GM19438 (cell line): Measurements from ENCODE around the gene ZNF625.

ENCODE experiments used
- ATAC-seq: cut with Tn5 transposase; IDR thresholded peaks from one replicate; pipeline ENCODE4 v1.9.1; 2021; ENCODE audit warnings: low read depth; ENCODE audit not compliant: unreplicated experiment

ZNF625 gene

DNA sequence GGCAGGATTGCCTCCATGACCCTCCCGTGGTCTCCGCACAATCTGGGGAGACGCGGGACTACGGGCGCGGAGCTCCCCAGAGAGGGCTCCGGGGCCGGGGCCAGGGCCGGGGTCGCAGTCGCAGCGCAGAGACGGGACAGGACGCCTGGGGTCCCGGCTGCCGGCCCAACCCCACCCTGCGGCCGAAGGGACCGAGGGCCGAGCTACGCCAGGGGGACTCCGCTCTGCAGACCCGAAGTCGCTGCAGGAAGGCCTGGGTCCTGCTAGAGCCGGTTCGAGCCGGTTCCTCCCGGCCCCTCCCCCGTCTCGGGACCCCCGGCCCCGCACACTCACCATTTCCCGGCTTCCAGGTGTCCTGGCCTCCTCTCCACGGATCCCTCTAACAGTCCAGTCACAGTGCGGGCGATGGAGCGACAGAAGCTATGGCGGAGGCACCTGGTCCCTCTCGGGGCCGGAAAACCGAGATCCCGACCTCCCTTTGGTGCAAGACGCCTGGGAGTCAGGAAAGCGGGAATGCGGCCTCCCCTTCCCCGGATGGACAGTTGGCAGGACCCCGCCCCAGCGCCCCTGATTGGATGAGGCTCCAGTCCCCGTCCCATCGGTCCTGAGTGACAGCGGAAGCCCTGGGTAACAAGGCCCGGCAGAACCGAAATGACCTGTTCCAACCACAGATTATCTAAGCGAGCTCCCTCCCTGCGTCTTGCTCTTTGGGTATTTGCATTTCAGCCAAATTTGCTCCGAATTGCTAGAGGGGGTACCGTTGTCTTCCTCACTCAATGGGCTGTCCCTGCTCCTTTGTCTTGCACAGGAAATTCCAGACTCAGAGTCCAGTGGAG lies at the start of gene ZNF625:
TSS of gene ZNF625 (minus strand) at position 512 of the 836 bp plus-strand sequence. CDS start at position 336, 176 bp downstream.
- no peak for ATAC-seq

DNA sequence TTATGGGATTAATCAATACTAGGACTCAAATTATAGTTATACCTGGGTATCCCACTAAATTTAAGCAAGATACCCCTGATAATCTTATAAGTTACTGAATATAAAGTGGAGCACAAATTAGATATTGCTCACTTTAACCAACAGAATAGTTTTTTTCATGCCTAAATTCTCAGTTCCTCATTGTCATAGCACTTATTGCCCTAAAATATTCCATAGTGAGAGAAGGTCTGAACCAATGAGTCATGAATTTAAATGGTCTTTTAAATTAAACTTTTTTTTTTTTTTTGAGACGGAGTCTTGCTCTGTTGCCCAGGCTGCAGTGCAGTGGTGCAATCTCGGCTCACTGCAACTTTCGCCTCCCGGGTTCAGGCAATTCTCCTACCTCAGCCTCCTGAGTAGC lies 48.8 kb upstream of the ZNF625 start:
- ATAC-seq: no peak

DNA sequence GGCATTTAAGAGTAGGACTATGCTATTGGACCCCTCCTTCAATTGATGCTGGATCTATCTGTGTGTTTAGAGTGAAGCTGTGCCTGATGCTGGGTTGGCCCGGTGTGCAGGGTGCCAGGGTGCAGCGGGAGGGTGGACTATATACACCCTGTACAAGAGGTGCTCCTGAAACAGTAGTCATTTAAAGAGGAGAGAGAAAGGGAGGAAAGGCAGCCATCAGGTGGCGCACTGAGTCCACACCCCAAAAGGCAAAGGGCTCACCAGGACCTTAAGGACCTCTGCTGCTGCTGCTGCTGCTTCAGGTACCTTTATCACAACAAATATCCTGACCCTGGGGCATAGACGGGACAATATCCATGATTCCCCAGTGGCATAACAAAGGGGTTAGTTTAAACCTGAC lies 45.7 kb upstream of the ZNF625 start:
- ATAC-seq: no peak

DNA sequence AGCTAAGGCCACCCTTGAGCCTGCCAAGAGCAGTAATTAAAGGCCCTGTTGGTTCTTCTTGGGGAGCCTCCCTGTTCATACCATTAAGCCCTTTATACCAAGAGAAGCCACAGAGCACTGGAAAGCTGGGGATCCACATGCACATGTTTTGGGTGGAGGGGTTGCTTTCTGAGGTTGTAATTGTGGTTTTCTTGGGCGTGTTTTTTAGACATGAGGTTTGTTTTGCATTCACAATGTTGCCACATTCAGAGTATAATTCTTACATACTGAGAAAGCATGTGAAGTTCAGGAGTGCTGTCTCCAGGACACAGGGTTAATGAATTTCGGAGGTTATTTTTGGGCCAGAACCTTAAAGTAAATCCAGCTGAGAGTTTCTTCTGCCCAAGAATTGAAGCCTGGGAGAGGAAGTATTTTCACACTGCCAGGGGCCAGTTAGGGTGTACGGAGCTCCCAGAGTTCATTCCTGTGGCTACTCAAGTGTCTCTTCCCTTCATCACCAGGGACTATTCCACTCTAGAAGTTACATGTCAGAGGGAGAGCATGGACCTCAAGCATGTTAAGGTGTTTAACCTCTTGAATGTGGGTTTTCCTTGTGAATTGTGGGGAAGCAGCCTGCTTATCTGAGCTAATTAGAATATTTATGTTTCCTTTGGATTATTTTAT lies 43.4 kb upstream of the ZNF625 start:
- ATAC-seq: no peak

DNA sequence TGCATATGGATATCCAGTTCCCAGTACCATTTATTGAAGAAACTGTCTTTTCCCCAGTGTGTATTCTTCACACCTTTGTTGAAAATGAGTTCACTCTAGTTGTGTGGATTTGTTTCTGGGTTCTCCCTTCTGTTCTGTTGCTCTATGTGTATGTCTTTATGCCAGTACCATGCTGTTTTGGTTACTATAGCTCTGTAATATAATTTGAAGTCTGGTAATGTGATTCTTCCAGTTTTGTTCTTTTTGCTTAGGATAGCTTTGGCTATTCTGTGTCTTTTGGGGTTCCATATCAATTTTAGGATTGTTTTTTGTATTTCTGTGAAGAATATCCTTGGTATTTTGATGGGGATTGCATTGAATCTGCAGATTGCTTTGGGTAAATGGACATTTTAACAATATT lies 41.6 kb upstream of the ZNF625 start:
- ATAC-seq: no peak

DNA sequence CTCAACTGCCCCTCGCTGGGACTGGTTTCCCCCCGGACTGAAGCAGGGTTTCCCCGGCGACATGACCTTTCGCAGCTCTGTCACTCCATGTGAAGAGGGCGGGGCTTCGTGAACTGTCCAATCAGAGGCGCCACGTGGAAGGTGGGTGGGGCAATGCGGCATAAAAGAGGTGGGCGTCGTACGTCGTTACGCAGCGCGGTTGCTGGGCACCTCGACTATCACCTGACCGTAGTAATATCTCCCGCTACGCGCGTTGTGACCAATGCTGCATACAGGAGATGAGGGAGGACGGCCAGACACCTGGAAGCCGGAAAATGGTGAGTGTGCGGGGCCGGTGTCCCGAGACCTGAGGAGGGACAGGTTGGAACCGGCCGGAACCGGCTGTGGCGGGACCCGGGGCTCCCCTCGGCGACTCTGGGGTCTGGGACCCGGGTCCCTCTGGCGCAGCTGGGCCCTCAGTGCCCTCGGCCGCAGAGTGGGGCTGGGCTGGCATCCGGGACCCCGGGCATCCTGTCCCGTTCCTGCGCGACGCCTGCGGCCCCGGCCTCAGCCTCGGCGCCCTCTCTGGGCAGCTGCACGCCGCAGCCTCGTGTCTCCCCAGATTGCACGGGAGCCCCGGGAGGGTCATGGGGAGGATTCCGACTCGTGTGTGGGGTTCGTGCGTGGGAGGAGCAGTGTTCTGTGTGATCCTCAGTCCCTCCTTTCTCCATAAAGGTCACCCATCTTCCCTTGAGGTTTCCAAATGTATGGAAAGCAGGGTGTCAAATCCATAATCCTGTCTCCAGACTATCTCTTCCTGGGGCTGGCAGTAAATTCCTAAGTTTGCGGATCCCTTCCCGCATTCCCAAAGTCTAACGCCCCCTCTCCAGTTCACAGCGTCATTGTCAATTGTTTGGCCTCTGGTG lies 38.5 kb upstream of the ZNF625 start:
- ATAC-seq: no peak

DNA sequence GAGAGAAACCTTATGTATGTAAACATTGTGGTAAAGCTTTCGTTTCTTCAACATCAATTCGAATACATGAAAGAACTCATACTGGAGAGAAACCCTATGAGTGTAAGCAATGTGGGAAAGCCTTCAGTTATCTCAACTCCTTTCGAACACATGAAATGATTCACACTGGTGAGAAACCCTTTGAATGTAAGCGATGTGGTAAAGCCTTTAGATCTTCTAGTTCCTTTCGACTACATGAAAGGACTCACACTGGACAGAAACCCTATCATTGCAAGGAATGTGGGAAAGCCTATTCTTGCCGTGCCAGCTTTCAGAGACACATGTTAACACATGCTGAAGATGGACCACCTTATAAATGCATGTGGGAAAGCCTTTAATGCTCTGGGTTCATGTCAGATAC lies 31.1 kb upstream of the ZNF625 start:
- no peak for ATAC-seq

DNA sequence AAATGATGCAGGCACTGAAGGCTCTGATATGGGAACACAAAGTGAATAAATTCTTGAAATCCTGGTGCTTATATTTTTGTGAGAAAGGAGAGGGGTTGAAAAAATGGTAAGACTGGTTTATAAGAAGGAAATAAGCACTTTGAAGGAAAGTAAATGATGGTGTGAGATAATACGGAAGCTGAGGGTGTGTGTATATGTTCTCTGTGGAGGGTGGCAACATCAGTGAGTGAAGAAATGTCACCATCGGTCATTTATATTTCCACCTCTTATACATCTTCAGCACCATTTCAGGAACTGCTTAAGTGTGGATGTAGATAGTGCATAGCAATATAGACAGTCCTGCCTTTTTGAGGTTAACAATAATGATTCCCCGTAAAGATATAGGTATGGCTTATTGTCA lies 23.8 kb upstream of the ZNF625 start:
- ATAC-seq: no peak

DNA sequence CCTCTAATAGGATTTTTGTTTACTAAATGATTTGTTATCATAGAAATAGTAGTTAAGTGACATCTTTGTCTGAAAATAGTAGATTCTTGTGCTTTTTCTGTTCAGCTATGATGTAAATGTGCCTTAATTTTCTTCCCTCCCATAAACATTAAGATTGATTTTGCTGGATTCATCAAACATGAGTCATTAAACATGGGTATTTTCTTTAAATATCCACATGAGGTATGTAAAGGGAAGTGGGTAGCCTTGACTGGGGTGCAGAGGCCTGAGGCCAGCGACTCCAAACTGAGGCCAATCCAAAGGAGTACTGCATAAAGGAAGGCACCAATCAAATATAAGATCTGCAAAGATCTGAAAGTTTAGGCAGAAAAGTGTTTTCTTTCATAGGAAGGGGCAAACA lies 10.1 kb upstream of the ZNF625 start:
- no peak for ATAC-seq

DNA sequence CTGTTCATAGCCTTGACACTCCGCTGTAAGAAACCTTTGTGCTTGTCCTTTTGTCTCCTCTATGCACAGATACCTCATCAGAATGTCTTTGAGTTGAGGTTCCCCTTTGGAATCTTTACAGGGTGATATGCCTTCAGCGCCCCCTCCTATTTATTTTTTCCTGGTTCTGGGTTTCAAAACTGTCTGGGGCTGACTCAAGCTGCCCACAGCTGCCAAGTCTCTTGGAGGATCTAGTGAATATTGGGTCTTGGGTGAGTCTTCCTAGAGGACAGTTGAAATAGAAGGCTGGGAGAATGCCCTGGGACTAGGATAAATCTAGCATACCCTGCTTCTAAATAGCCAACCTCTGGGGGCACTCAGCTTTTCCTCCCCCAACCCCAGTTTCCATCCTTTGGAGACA lies 7.3 kb upstream of the ZNF625 start:
- ATAC-seq: no peak

DNA sequence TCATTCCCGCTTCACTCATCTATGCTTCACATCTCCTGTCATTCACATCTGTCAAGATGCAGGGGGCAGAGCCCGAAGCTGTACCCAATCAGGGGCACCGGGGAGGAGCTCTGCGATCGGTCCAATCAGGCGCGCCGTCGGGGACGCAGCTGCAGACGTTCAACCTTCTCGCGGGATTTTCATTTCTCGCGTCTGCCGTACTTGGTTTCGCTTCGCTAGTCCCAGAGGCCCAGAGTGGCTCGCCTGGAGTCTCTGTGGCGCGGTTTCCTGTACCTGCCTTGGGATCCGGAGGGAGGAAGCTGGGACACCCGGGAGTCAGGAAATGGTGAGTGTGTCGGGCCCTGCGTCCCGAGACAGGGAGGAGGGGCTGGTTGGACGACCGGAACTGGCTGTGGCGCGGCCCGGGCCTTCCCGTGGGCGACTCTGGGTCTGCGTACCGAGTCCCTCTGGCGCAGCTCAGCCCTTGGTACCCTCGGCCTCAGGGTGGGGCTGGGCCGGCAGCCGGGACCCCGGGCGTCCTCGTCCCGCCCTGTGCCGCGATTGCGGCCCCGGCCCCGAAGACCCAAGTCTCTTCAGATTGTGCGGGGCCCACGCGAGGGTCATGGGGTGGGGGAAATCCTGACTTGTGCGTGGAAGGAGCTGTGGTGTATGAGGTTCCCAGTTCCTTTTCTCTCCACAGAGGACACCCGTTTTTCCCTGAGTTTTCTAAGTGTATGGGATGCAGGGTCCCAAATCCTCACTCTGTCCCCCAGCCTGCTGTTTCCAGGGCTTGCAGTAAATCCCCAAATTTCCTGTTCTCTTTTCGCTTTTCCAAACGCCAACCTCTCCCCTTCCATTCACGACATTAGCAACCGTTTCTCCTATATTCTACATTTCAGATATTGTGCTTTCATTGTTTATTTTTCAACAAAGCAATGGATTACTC lies 6.6 kb upstream of the ZNF625 start, which contains the start of gene ZNF136:
TSS of gene ZNF136 (plus strand) at position 215 of the 925 bp plus-strand sequence. CDS start at position 323, 108 bp downstream.
- peak; percentile 92 for ATAC-seq

DNA sequence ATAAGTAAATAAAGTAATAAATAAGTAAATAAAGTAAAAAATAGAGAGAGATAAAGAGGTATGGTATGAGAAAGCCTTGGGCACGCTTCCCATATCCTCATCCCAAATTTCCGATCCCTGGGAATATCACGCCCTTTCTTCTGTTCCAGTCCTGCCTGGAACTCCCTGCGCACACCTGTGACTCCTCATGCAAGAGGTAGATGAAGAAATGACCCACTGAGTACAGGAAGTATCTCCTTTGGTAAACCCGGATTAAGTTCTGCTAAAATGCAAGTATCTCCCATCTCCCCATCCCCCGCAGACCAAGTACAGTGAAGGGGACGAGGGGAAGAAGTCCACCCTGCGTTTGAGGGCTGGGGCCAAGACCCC lies 6.0 kb upstream of the ZNF625 start:
- ATAC-seq: no peak

DNA sequence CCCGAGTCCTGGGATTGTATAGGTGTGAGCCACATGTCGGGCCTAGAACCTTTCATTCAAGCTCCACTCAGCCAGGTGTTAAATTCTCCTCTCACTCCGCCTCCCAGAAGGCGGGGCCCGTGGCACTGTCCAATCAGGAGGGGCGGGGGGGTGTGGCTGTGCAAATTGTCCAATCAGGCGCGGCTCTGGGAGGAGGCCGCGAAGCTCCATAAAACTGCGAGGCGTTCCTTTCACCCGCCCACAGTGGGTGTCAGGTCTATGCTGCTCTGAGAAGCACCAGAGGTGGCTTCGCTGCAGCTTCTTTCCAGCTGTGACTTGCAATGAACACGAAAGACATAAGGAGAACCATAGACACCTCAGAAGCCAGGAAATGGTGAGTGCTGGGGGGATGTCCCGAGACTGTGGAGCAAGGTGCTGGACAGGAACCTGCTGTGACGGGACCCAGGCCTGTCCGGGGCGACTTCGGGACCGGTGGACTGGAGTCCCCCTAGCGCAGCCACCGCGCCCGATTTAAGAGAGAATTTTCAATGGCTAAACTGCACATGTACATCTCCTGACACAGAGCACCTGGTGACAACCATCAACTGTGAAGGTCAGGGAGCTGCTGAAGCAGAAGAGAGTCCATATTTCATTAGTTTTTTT lies 3.4 kb upstream of the ZNF625 start:
- no peak for ATAC-seq

DNA sequence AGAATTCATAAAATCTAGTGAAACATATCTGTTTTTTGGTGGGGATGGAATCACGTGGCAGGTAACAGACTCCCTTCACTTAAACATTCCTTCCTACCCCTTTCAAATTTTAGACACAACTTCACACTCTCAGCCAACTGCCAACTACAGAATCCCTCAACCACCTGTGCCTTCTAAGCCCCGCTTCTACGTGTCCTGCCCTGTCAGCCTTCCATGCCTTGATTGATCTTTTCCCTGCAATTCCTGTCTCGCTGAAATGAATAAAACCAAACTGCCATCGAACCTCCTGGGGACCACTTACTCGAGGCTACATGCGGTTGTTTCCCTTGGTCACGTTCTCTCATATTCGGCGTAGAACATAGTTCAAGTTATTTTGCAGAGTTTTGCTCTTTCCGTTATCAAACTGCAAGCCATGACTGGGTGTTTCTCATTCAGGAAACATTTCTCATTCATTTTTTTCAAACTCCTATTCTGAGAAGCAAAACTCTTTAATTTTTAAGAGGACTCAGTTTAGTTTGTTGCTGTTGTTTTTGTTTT lies 1.1 kb downstream of the ZNF625 start:
- ATAC-seq: no peak

DNA sequence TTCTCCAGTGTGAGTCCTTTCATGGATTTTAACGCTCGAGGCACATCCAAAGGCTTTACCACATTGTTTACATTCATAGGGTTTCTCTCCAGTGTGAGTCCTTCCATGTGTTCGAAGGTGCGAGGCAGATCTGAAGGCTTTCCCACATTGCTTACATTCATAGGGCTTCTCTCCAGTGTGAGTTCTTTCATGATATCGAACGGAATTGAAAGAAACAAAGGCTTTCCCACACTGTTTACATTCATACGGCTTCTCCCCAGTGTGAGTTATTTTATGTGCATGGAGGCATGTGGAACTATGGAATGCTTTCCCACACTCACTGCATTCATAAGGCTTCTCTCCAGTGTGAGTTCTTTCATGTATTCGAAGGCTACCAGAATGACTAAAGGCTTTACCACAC lies 11.2 kb downstream of the ZNF625 start:
- no peak for ATAC-seq

DNA sequence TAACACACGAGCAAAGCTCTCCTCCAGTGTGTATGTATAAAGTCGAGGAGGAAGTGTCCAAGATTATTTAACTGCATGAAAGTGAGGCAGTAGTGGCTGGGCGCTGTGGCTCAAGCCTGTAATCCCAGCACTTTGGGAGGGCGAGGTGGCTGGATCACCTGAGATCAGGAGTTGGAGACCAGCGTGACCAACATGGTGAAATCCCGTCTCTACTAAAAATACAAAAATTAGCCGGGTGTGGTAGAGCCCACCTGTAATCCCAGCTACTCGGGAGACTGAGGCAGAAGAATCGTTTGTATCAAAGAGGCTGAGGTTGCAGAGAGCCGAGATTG lies 15.2 kb downstream of the ZNF625 start:
- no peak for ATAC-seq

DNA sequence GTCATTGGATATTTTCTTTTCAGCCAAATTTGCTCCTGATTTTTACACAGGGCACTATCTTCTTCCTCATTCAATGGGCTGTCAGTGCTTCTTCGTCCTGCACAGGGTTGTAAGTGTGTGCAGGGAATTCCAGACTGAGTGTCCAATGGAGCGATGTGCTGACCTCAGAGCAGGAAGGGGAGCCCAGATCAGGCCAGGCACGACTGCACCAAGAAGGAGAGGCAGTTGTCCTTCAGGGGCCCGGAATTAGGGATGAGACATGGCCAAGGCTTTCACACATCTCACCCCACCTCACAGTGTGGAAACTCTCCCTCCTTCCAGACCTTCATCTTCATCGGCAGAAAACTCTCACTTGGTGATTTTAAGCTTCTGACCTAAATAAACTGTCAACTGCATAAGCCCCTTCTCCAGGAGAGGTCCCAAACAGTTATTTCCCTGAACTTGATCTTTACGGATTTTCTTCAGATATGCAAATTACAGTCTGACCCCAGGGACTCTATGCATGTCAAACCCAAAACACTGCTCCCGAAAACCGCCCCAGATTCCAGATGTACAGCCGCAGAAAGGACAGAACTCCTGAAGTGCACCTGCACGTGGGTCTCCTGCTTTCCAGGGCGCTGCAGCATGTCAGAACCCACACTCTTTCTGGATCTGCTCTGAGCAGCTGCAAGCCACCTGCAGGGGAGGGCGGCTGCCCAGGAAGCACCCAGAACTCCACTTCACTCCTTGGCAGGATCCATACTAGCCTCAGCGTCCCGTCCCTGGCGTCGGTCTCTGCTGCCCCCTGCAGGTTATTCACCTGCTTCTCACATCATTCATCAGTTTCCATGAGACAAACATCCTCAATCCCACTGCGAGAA lies 15.8 kb downstream of the ZNF625 start:
- no peak for ATAC-seq

DNA sequence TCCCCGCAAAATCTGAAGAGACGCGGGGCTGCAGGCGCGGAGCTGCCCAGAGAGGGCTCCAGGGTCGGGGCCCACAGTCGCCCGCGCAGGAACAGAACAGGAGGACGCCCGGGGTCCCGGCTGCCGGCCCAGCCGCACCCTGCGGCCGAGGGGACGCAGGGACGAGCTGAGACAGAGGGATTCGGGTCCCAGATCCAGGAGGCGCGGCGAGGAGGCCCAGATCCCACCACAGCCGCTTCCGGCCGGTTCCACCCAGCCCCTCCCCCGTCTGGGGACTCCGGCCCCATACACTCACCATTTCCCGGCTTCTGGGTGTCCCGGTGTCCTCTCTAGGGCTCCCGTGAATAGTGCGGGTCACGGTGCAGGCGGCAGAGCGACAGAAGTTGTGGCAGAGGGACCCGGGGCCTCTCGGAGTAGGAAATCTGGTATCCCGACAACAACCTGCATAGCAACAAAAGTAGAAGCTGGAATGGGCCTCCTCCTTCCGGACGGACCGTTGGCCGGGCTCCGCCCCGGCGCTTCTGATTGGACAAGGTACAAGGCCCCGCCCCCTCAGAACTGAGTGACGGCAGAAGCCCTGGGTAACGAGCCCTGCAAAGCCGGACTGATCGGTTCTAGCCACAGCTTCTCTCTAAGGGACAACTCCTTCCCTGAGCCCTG lies 16.5 kb downstream of the ZNF625 start, which contains the start of gene ZNF20:
TSS of gene ZNF20 (minus strand) at position 466 of the 660 bp plus-strand sequence. CDS start at position 298, 168 bp downstream.
- peak; percentile 82 for ATAC-seq
